Naive thymus-derived CD4-positive, alpha-beta T cell (primary cell): ENCODE measurements around the gene HOXA3. TPM values are rescaled to one million over a fixed set of nuclear protein-coding genes. Genes with fewer than 3 reads are reported as not detected.
A peak's percentile ranks its signal among the peaks of the same experiment; 100 is the strongest.

Experiments used
- ATAC-seq: fragments of 150-1000 bp; cut with Tn5 transposase; 2 replicates; pipeline ENCODE4 v1.10.0; 2021; ENCODE audit warnings: mild to moderate bottlenecking, moderate library complexity
- CTCF ChIA-PET: fragments of 350-600 bp; sonication (Branson Sonifier 250); formaldehyde crosslinking; loops from one replicate; lab custom pipeline; 2021; ENCODE audit warnings: antibody characterized with exemption; lab: Charles Lee
- POLR2A ChIA-PET: fragments of 350-600 bp; sonication (Branson Sonifier 250); formaldehyde crosslinking; loops from one replicate; lab custom pipeline; 2021; ENCODE audit warnings: antibody characterized with exemption, inconsistent platforms; lab: Charles Lee
- DNase-seq, 9 donors: peaks; one replicate each; pipeline versions ENCODE4 v3.0.0 to v3.0.0-alpha.2; 2020 to 2022; ENCODE audit warnings: mixed read lengths in 1 of 9
- H3K27ac ChIP-seq: one replicate; pipeline ENCODE4 v1.7.0; 2013; ENCODE audit warnings: mild to moderate bottlenecking, low read depth, low read length, moderate library complexity
- H3K27me3 ChIP-seq, 2 donors: one replicate each; pipeline ENCODE4 v1.7.0; 2013; ENCODE audit warnings: low read length in 2 of 2, mild to moderate bottlenecking in 2 of 2, moderate library complexity in 2 of 2; ENCODE audit not compliant: control insufficient read depth in 2 of 2, insufficient read depth in 2 of 2
- H3K36me3 ChIP-seq, 3 experiments: 1 replicate in 2 of 3; 2 replicates in 1 of 3; pipeline ENCODE4 v1.7.0; 2013; ENCODE audit warnings: low read length in 3 of 3, mild to moderate bottlenecking in 3 of 3, moderate library complexity in 1 of 3; ENCODE audit not compliant: insufficient read depth in 3 of 3, control insufficient read depth in 2 of 3
- H3K4me1 ChIP-seq, 2 donors: one replicate each; pipeline ENCODE4 v1.7.0; 2013; ENCODE audit warnings: low read length in 2 of 2, mild to moderate bottlenecking in 2 of 2, moderate library complexity in 1 of 2; ENCODE audit not compliant: control insufficient read depth in 2 of 2, insufficient read depth in 2 of 2
- H3K4me3 ChIP-seq: 2 replicates; pipeline ENCODE4 v1.7.0; 2013; ENCODE audit warnings: mild to moderate bottlenecking, low read length
- H3K9me3 ChIP-seq, 3 experiments: 1 replicate in 2 of 3; 2 replicates in 1 of 3; pipeline ENCODE4 v1.7.0; 2013; ENCODE audit warnings: low read length in 3 of 3; ENCODE audit not compliant: control insufficient read depth in 2 of 3
- H3K27ac Mint-ChIP-seq, 9 donors: one replicate each; pipeline ENCODE4 v1.8.0; 2020 to 2022; ENCODE audit warnings: mixed read lengths in 9 of 9, mild to moderate bottlenecking in 8 of 9, moderate library complexity in 5 of 9, inconsistent platforms in 2 of 9
- H3K27me3 Mint-ChIP-seq, 5 donors: one replicate each; pipeline ENCODE4 v1.8.0; 2021 to 2022; ENCODE audit warnings: mixed read lengths in 5 of 5, mild to moderate bottlenecking in 1 of 5
- H3K36me3 Mint-ChIP-seq, 5 donors: one replicate each; pipeline ENCODE4 v1.8.0; 2020 to 2022; ENCODE audit warnings: mixed read lengths in 5 of 5, mild to moderate bottlenecking in 3 of 5, inconsistent platforms in 1 of 5
- H3K4me1 Mint-ChIP-seq, 7 donors: one replicate each; pipeline ENCODE4 v1.8.0; 2020 to 2022; ENCODE audit warnings: mixed read lengths in 7 of 7, mild to moderate bottlenecking in 3 of 7, inconsistent platforms in 1 of 7
- H3K4me3 Mint-ChIP-seq, 10 donors: one replicate each; pipeline ENCODE4 v1.8.0; 2020 to 2022; ENCODE audit warnings: mild to moderate bottlenecking in 10 of 10, mixed read lengths in 10 of 10, moderate library complexity in 6 of 10, inconsistent platforms in 2 of 10
- H3K9me3 Mint-ChIP-seq, 11 donors: one replicate each; pipeline ENCODE4 v1.8.0; 2020 to 2022; ENCODE audit warnings: mixed read lengths in 11 of 11, mild to moderate bottlenecking in 4 of 11, inconsistent platforms in 1 of 11, moderate library complexity in 1 of 11
- intact Hi-C, 2 donors: fragments of 100-400 bp; cut with micrococcal nuclease; formaldehyde crosslinking; loops; one replicate each; pipeline ENCODE4 v1.15.1; 2023
- polyA plus RNA-seq, 2 donors: library from polyadenylated mRNA; unstranded; fragments of 300-500 nt; fragmentation: Illumina TruSeq; gene quantifications; one replicate each; pipeline ENCODE4 v1.2.3, GENCODE V29; 2021
- total RNA-seq, 6 experiments: library from RNA in 5 of 6; stranded (reverse) in 5 of 6; gene quantifications; 1 replicate in 5 of 6; 2 replicates in 1 of 6; pipeline ENCODE4 v1.2.3 and lab custom pipeline; 2021 to 2026

Gene HOXA3
- total and polyA plus RNA-seq, 7 experiments from 2014 or later, result 0.12 TPM; not detected in 6

DNA sequence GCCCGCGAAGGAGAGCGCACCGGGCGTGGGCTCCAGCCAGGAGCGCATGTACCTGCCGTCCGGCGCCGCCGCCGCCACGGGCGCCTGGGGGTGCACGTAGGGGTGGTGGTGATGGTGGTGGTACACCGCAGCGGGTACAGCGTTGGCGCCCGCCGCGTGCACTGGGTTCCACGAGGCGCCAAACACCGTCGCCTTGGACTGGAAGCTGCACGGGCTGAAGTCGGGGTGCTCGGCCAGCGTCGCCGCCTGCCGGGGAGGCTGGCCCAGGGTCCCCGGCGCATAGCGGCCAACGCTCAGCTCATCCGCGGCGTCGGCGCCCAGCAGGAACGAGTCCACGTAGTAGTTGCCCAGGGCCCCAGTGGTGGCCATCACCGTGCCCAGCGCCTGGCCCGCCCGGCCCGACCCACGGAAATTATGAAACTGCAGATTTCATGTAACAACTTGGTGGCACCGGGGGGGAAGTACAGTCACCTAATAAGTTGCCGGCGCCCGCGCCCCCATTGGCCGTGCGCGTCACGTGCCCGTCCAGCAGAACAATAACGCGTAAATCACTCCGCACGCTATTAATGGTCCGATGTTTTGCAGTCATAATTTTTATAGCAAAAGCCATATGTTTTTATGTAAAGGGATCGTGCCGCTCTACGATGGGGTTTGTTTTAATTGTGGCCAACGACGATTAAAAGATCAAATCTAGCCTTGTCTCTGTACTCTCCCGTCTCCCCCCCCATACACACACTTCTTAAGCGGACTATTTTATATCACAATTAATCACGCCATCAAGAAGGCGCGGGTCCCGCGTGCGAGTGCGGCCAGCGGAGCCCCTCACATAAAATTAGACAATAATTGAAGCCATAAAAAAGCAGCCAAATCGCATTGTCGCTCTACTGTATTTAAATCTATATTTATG, 13.0 kb upstream of the HOXA3 start, which contains the start of gene HOXA9:
TSS of gene HOXA9 (minus strand) at position 449 of the 907 bp plus-strand sequence. CDS start at position 369, 80 bp downstream.
- Mint-ChIP-seq H3K4me3 (peak within 1 kb of the TSS; percentile 20 to 75 (median 64)), H3K27ac (peak within 1 kb of the TSS; percentile 67 to 89 (median 79)), H3K4me1 (peaks cover 14 to 58% (median 26%) of the 10 kb centered on the region in 7 donors), H3K27me3 (peaks cover 61 to 83% (median 65%) of the 10 kb centered on the region in 5 donors), H3K9me3 (peaks cover 0 to 22% (median 0%) of the 10 kb centered on the region in 11 donors), H3K36me3 (peaks cover 0 to 5% (median 5%) of the 10 kb centered on the region in 5 donors)
- Histone ChIP-seq H3K9me3 (no peaks in the 10 kb centered on the region), H3K27me3 (peaks cover 34 to 67% of the 10 kb centered on the region in 2 donors), H3K36me3 (no peaks in the 10 kb centered on the region), H3K4me1 (peaks cover 14 to 45% of the 10 kb centered on the region in 2 donors), H3K4me3 (no peak within 1 kb of the TSS), H3K27ac (no peak within 1 kb of the TSS)
- intact Hi-C loops, result no loop called here
- peak; percentile 44 for ATAC-seq
- peak in 3 of 9 donors; percentile 22 to 37 (median 33) for DNase-seq
- CTCF ChIA-PET, result no interaction called here
- POLR2A ChIA-PET, result interaction anchor here (1.2 kb wide), 1 partner anchor 21 kb away, joined by 4 read pairs; no protein-coding TSS in a partner anchor

DNA sequence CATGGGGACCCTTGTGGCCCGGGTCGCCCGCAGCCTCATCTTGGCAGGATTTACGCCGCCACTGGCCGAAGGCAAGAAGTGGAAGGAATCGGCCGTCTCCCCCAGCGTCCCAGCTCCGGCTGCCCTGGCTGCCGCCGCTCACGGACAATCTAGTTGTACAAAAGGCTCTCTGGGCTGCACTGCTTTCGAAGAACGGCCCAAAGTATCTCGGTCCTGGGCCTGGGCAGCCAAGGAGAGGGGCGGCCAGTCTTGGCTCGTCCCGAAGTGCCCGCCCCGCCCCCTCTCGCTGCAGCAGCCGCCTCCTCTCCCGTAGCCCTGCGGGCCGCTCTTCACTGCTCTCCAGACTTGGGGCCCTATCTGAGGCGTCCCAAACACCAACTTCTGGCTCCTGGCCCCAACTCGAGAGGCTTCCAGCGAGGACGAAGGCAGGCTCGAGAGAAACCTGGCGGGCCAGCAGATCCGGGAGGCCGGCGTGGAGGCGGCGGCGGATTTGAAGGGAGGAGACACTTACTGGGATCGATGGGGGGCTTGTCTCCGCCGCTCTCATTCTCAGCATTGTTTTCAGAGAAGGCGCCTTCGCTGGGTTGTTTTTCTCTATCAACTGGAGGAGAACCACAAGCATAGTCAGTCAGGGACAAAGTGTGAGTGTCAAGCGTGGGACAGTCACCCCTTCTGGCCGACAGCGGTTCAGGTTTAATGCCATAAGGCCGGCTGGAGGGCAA, 12.1 kb upstream of the HOXA3 start:
- DNase-seq, result peak in 1 of 9 donors; percentile 33
- Mint-ChIP-seq H3K36me3 (peaks cover 0 to 5% (median 5%) of the 10 kb centered on the region in 5 donors), H3K4me3 (peak overlapping the region in 8 of 10 donors; percentile 5 to 63 (median 42)), H3K27me3 (peaks cover 64 to 86% (median 66%) of the 10 kb centered on the region in 5 donors), H3K9me3 (peaks cover 0 to 20% (median 0%) of the 10 kb centered on the region in 11 donors), H3K4me1 (peaks cover 20 to 61% (median 30%) of the 10 kb centered on the region in 7 donors), H3K27ac (peak overlapping the region in 8 of 9 donors; percentile 51 to 84 (median 66))
- ATAC-seq, result no peak
- Histone ChIP-seq H3K9me3 (no peaks in the 10 kb centered on the region), H3K4me3 (no peak overlapping the region), H3K36me3 (no peaks in the 10 kb centered on the region), H3K27ac (no peak overlapping the region), H3K27me3 (peaks cover 37 to 68% of the 10 kb centered on the region in 2 donors), H3K4me1 (peaks cover 14 to 51% of the 10 kb centered on the region in 2 donors)
- intact Hi-C loops, result loop anchor here (5.0 kb wide), 5 partner anchors 33 to 1212 kb away; partner anchors contain the start of genes EVX1 (in 1 of the 2) and SNX10 (in 1 of the 2)
- CTCF ChIA-PET, result no interaction called here
- POLR2A ChIA-PET, result no interaction called here

DNA sequence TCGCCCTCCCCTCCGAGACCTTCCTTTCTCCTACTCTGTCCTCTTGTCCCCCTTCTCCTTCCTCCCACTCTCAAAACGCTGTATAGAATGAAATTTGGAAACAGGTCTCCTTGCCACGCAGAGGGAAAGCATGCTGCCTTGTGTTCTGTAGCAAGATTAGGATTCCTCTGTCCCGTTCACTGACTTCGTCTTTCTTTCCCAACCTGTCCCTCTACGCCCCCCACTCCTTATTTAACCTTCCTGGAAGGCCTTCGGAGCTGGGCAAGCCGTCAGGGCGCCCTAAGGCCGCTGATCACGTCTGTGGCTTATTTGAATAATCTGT, 11.6 kb upstream of the HOXA3 start:
- H3K9me3 Mint-ChIP-seq, result peaks cover 0 to 19% (median 0%) of the 10 kb centered on the region in 11 donors
- H3K27ac Mint-ChIP-seq, result peak overlapping the region in 8 of 9 donors; percentile 5 to 69 (median 54)
- ChIA-PET POLR2A (no interaction called here), CTCF (interaction anchor here (0.6 kb wide), 1 partner anchor 116 kb away, joined by 3 read pairs; no protein-coding TSS in a partner anchor)
- peak overlapping the region in 4 of 10 donors; percentile 3 to 61 (median 46) for H3K4me3 Mint-ChIP-seq
- intact Hi-C loops, result loop anchor here (5.0 kb wide), 5 partner anchors 33 to 1212 kb away; partner anchors contain the start of genes EVX1 (in 1 of the 2) and SNX10 (in 1 of the 2)
- ATAC-seq, result no peak
- Histone ChIP-seq H3K4me1 (peaks cover 14 to 49% of the 10 kb centered on the region in 2 donors), H3K36me3 (no peaks in the 10 kb centered on the region), H3K4me3 (no peak overlapping the region), H3K27ac (no peak overlapping the region), H3K9me3 (no peaks in the 10 kb centered on the region), H3K27me3 (peaks cover 42 to 68% of the 10 kb centered on the region in 2 donors)
- peaks cover 20 to 59% (median 30%) of the 10 kb centered on the region in 7 donors for H3K4me1 Mint-ChIP-seq
- DNase-seq, result no peak
- peaks cover 0 to 5% (median 5%) of the 10 kb centered on the region in 5 donors for H3K36me3 Mint-ChIP-seq
- H3K27me3 Mint-ChIP-seq, result peaks cover 67 to 90% (median 71%) of the 10 kb centered on the region in 5 donors

- Mint-ChIP-seq H3K36me3 (peaks cover 0 to 5% (median under 1%) of the 10 kb centered on the region in 5 donors), H3K9me3 (peaks cover 0 to 15% (median 0%) of the 10 kb centered on the region in 11 donors), H3K27me3 (peaks cover 67 to 90% (median 71%) of the 10 kb centered on the region in 5 donors), H3K4me3 (peak overlapping the region in 3 of 10 donors; percentile 3 to 61 (median 48)), H3K4me1 (peaks cover 15 to 59% (median 28%) of the 10 kb centered on the region in 7 donors), H3K27ac (peak overlapping the region in 8 of 9 donors; percentile 19 to 69 (median 55))
- Histone ChIP-seq H3K27ac (no peak overlapping the region), H3K4me3 (no peak overlapping the region), H3K4me1 (peaks cover 14 to 45% of the 10 kb centered on the region in 2 donors), H3K27me3 (peaks cover 40 to 68% of the 10 kb centered on the region in 2 donors), H3K36me3 (no peaks in the 10 kb centered on the region), H3K9me3 (no peaks in the 10 kb centered on the region)
- POLR2A ChIA-PET, result no interaction called here
- ATAC-seq, result no peak
- CTCF ChIA-PET, result interaction anchor here (0.6 to 3.4 kb wide), 4 partner anchors 14 to 1270 kb away, joined by 3 to 42 read pairs (median 6); no protein-coding TSS in a partner anchor
- no peak for DNase-seq
- intact Hi-C loops, result loop anchor here (5.0 kb wide), 5 partner anchors 34 to 1211 kb away; partner anchors contain the start of genes EVX1 (in 1 of the 2) and SNX10 (in 1 of the 2)
Measured at GRCh38 chr7:27163288-27164044, 11.1 kb upstream of the HOXA3 start.

DNA sequence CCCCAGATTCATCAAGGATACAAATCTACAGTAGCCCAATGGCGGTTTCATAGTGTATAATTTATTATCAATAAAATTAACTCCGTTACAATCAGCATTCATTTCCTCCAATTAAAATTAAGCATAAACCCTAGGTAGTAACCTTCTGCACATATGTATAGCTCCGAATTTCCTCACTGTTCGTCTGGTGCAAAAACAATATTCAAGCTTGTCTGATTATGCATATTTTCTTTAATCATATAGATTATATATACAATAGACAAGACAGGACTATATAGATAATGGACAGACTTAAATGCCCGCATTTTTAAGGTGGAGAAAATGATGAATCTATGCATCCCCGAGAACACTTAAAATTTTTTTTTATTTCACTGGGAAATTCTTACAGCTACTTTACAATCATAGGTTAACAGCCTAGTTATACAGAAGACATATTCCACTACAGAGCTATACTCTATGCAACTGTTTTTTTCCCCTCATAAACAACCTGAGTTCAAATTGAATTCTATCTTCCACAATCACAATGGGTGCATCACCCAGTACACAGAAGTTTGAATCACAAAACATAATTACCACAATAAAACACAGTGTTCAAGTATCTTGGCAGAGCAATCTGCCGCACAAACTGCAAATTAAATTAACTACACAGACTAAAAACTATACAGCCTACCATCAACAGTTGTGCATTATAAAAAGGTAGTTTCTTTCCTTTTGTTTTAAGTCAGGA, 10.3 kb upstream of the HOXA3 start:
- H3K27me3 Mint-ChIP-seq, result peaks cover 69 to 90% (median 72%) of the 10 kb centered on the region in 5 donors
- H3K4me1 Mint-ChIP-seq, result peaks cover 20 to 59% (median 34%) of the 10 kb centered on the region in 7 donors
- ChIA-PET POLR2A (no interaction called here), CTCF (interaction anchor here (0.6 to 3.4 kb wide), 9 partner anchors 10 to 1269 kb away, joined by 3 to 42 read pairs (median 5); partner anchors contain the start of gene HOXA3)
- no peak overlapping the region for H3K4me3 ChIP-seq
- ATAC-seq (no peak), DNase-seq (no peak)
- H3K9me3 ChIP-seq, result no peaks in the 10 kb centered on the region
- H3K4me3 Mint-ChIP-seq, result no peak overlapping the region
- H3K9me3 Mint-ChIP-seq, result peaks cover 0 to 13% (median 0%) of the 10 kb centered on the region in 11 donors
- no peak overlapping the region for H3K27ac ChIP-seq
- no peak overlapping the region for H3K27ac Mint-ChIP-seq
- H3K36me3 ChIP-seq, result no peaks in the 10 kb centered on the region
- H3K27me3 ChIP-seq, result peaks cover 33 to 68% of the 10 kb centered on the region in 2 donors
- intact Hi-C loops, result loop anchor here (5.0 kb wide), 5 partner anchors 35 to 1210 kb away; partner anchors contain the start of genes EVX1 (in 1 of the 2) and SNX10 (in 1 of the 2)
- H3K36me3 Mint-ChIP-seq, result peaks cover 0 to 5% (median 0%) of the 10 kb centered on the region in 5 donors
- peaks cover 18 to 45% of the 10 kb centered on the region in 2 donors for H3K4me1 ChIP-seq
